Pancreas (tissue), 10 donors: ENCODE results near the gene UBE2N. TPM values are rescaled to one million over a fixed set of nuclear protein-coding genes. Genes with fewer than 3 reads are reported as not detected.

ENCODE experiments used
- ATAC-seq, 4 donors: fragments of 200-7000 bp; cut with Tn5 transposase; one replicate each; pipeline versions ENCODE4 v1.8.0 to v1.9.1; 2020; ENCODE audit warnings: mild to moderate bottlenecking in 4 of 4, moderate library complexity in 4 of 4
- DNase-seq, 6 donors: peaks; one replicate each; pipeline ENCODE4 v3.0.0-alpha.2; 2020
- FAIRE-seq: peaks from 2 replicates; lab custom pipeline; 2012; peaks lifted over from hg19 to GRCh38; lab: Jason Lieb, UNC
- H3K27ac ChIP-seq, 4 donors: fragments of 200-600 bp; sonication (generic); 1 replicate in 3 of 4; 2 replicates in 1 of 4; pipeline versions ENCODE4 v1.5.0 to v1.8.0; 2020
- H3K27me3 ChIP-seq, 4 donors: fragments of 200-600 bp; one replicate each; pipeline ENCODE4 v1.8.0; 2021
- H3K36me3 ChIP-seq, 3 donors: fragments of 200-600 bp; sonication (generic) in 1 of 3; one replicate each; pipeline versions ENCODE4 v1.5.0 to v1.8.0; 2020 to 2021
- H3K4me1 ChIP-seq, 3 donors: fragments of 200-600 bp; one replicate each; pipeline ENCODE4 v1.8.0; 2021
- H3K4me3 ChIP-seq, 4 donors: fragments of 200-600 bp; sonication (generic) in 2 of 4; one replicate each; pipeline versions ENCODE4 v1.5.0 to v1.8.0; 2020 to 2021
- H3K9me3 ChIP-seq, 4 donors: fragments of 200-600 bp; one replicate each; pipeline ENCODE4 v1.8.0; 2021
- CTCF ChIP-seq, 4 donors: fragments of 200-600 bp; sonication (generic) in 3 of 4; IDR thresholded peaks; one replicate each; pipeline versions ENCODE4 v1.5.0 to v1.8.0; 2021; ENCODE audit warnings: antibody characterized with exemption in 4 of 4
- WGBS, 2 donors: extraction: QIAGEN DNeasy Blood & Tissue Kit; methylation state at CpG; one replicate each; pipeline ENCODE4 v1.1.7; 2013; 5-methylcytosine and 5-hydroxymethylcytosine counted together
- intact Hi-C, 3 donors: fragments of 100-400 bp; cut with DNase I; formaldehyde crosslinking; loops; one replicate each; pipeline versions ENCODE4 v1.11.1 to v1.14.2; 2022
- polyA plus RNA-seq, 2 donors: library from polyadenylated mRNA; stranded (reverse); fragments of 200-250 nt; gene quantifications; one replicate each; pipeline ENCODE4 v1.2.3, GENCODE V29; 2013
- total RNA-seq, 6 donors: library from RNA; stranded (reverse); fragmentation: NEBNext Ultra II Directional in 4 of 6; extraction: Animal tissue kit (Norgen Biotek cat#: 25700) in 4 of 6; gene quantifications; one replicate each; pipeline versions ENCODE4 v1.2.1 to v1.2.4, GENCODE V29; 2021 to 2023
- donor health status: healthy with polysubstance abuse.
- donor health status: DM: no; HTN: no; CAD: no; lungs with moderate emphysema.
- donor health status: DM: no; HTN: no; CAD: no.
- donor health status: control.
- donor health status: control.
- donor health status: Bipolar disorder and iron deficiency.
- donor health status: DM: yes; HTN: yes; CAD: no.
- donor health status: DM: no; HTN: no; CAD: no.
- donor health status: DM: no; HTN: no; CAD: no.
- donor health status: DM: yes; HTN: yes; CAD: no.

UBE2N gene
- total and polyA plus RNA-seq, 8 donors: 14.7 to 33.2 (median 21.5) TPM

GRCh38 chr12:93407963-93408283 lies 33.8 kb downstream of the UBE2N start:
- no peak for TF ChIP-seq CTCF (IDR thresholded peaks at IDR 0.05)
- no peak for FAIRE-seq
- Histone ChIP-seq H3K36me3 (no peaks in the 10 kb centered on the region), H3K4me3 (no peak overlapping the region), H3K4me1 (peaks cover 2 to 21% (median 10%) of the 10 kb centered on the region in 3 donors), H3K27me3 (no peaks in the 10 kb centered on the region), H3K9me3 (no peaks in the 10 kb centered on the region), H3K27ac (no peak overlapping the region)
- ATAC-seq: no peak
- WGBS, 2 donors: 90 to 95% methylated on average over 2 of the region's 2 CpGs
- DNase-seq: no peak
- intact Hi-C loops: no loop called here

GRCh38 chr12:93407054-93407962 lies 34.4 kb downstream of the UBE2N start:
- FAIRE-seq (no peak), ATAC-seq (peak in 1 of 4 donors; percentile 7), DNase-seq (no peak)
- intact Hi-C loops: no loop called here
- TF ChIP-seq CTCF (IDR thresholded peaks at IDR 0.05): no peak
- Histone ChIP-seq H3K4me3 (no peak overlapping the region), H3K4me1 (peaks cover 0 to 19% (median 4%) of the 10 kb centered on the region in 3 donors), H3K9me3 (no peaks in the 10 kb centered on the region), H3K27me3 (no peaks in the 10 kb centered on the region), H3K27ac (no peak overlapping the region), H3K36me3 (no peaks in the 10 kb centered on the region)
- WGBS, 2 donors: 86 to 91% methylated on average over 6 of the region's 6 CpGs

GRCh38 chr12:93404961-93405849 lies 36.5 kb downstream of the UBE2N start:
- Histone ChIP-seq H3K9me3 (no peaks in the 10 kb centered on the region), H3K4me3 (no peak overlapping the region), H3K4me1 (peaks cover 0 to 8% (median 0%) of the 10 kb centered on the region in 3 donors), H3K27ac (no peak overlapping the region), H3K36me3 (no peaks in the 10 kb centered on the region), H3K27me3 (no peaks in the 10 kb centered on the region)
- ATAC-seq: peak in 1 of 4 donors; percentile 15
- no peak for TF ChIP-seq CTCF (IDR thresholded peaks at IDR 0.05)
- intact Hi-C loops: no loop called here
- 74 to 77% methylated on average over 6 of the region's 6 CpGs for WGBS, 2 donors
- no peak for FAIRE-seq
- DNase-seq: no peak

GRCh38 chr12:93403988-93404803 lies 37.6 kb downstream of the UBE2N start:
- H3K27ac ChIP-seq: no peak overlapping the region
- FAIRE-seq (no peak), ATAC-seq (peak in 1 of 4 donors; percentile 11), DNase-seq (no peak)
- no peaks in the 10 kb centered on the region for H3K36me3 ChIP-seq
- peaks cover 0 to 8% (median 0%) of the 10 kb centered on the region in 3 donors for H3K4me1 ChIP-seq
- no peak for TF ChIP-seq CTCF (IDR thresholded peaks at IDR 0.05)
- WGBS, 2 donors: 71 to 76% methylated on average over 7 of the region's 7 CpGs
- no peaks in the 10 kb centered on the region for H3K9me3 ChIP-seq
- no peak overlapping the region for H3K4me3 ChIP-seq
- H3K27me3 ChIP-seq: no peaks in the 10 kb centered on the region
- intact Hi-C loops: no loop called here
